ES-I3 (cell line): ENCODE results near the gene PLCZ1.

Experiments used
- H3K36me3 ChIP-seq: 2 replicates; pipeline ENCODE4 v1.6.1; 2013; ENCODE audit warnings: mild to moderate bottlenecking, low read length, control low read depth, moderate library complexity; ENCODE audit not compliant: insufficient read depth
- H3K4me1 ChIP-seq: 2 replicates; pipeline ENCODE4 v1.6.1; 2013; ENCODE audit warnings: mild to moderate bottlenecking, control low read depth, low read length; ENCODE audit not compliant: insufficient read depth
- H3K9ac ChIP-seq: 2 replicates; pipeline ENCODE4 v1.6.1; 2013; ENCODE audit warnings: low read depth, mild to moderate bottlenecking, low read length, moderate library complexity
- H3K9me3 ChIP-seq: 2 replicates; pipeline ENCODE4 v1.6.1; 2013; ENCODE audit warnings: mild to moderate bottlenecking, low read length, moderate library complexity; ENCODE audit not compliant: control insufficient read depth, insufficient read depth

PLCZ1 gene

GRCh38 chr12:18683327-18684013 is 54.3 kb downstream of the PLCZ1 start:
- peaks cover 3% of the 10 kb centered on the region; the same call in 1 of the 2 replicates for H3K4me1 ChIP-seq
- H3K9ac ChIP-seq: no peak overlapping the region
- H3K36me3 ChIP-seq: no peaks in the 10 kb centered on the region
- no peaks in the 10 kb centered on the region for H3K9me3 ChIP-seq

- Histone ChIP-seq H3K36me3 (no peaks in the 10 kb centered on the region), H3K4me1 (peaks cover 3% of the 10 kb centered on the region; the same call in 1 of the 2 replicates), H3K9ac (no peak overlapping the region), H3K9me3 (no peaks in the 10 kb centered on the region)
Measured at GRCh38 chr12:18681818-18682217, 56.0 kb downstream of the PLCZ1 start.

GRCh38 chr12:18676996-18677588 is 60.7 kb downstream of the PLCZ1 start:
- Histone ChIP-seq H3K36me3 (no peaks in the 10 kb centered on the region), H3K9me3 (no peaks in the 10 kb centered on the region), H3K4me1 (no peaks in the 10 kb centered on the region), H3K9ac (no peak overlapping the region)

- Histone ChIP-seq H3K36me3 (no peaks in the 10 kb centered on the region), H3K4me1 (no peaks in the 10 kb centered on the region), H3K9ac (no peak overlapping the region), H3K9me3 (no peaks in the 10 kb centered on the region)
Measured at GRCh38 chr12:18676141-18676540, 61.7 kb downstream of the PLCZ1 start.

GRCh38 chr12:18658829-18659228 is 79.0 kb downstream of the PLCZ1 start:
- Histone ChIP-seq H3K9ac (no peak overlapping the region), H3K36me3 (no peaks in the 10 kb centered on the region), H3K9me3 (no peaks in the 10 kb centered on the region), H3K4me1 (no peaks in the 10 kb centered on the region)

DNA sequence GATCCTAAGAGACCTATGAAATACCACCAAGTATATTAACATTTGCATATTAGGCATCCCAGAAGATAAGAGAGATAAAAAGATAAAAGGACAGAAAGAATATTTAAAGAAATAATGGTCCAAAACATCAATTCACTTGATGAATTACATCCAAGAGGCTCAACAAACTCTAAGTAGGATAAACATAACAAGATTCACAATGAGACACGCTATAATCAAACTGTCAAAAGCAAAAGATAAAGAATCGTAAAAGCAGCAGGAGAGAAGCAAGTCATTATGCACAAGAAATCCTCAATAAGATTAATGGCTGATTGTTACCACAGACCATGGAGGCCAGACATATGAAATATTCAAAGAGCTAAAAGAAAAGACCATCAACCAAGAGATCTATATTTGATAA is 79.6 kb downstream of the PLCZ1 start:
- H3K9me3 ChIP-seq: no peaks in the 10 kb centered on the region
- H3K36me3 ChIP-seq: no peaks in the 10 kb centered on the region

DNA sequence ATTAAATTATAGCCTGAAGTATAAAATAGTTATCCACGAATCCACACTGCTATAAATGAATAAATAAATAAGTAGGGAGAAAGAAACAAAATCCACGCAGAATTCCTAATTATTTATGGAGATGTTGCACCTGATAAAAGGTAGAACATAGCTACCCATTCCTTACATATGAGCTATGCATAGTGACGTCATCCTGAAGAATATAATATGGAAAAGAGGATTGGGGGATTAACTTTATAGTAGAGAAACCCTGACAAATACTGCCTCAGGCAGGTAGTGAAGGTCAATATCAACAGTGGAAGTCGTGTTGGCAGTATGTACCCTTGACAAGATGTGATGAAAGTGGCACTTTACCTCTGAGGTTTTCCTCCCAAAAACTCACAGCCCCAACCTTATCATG is 82.5 kb downstream of the PLCZ1 start:
- H3K4me1 ChIP-seq: no peaks in the 10 kb centered on the region
- no peaks in the 10 kb centered on the region for H3K36me3 ChIP-seq
- H3K9ac ChIP-seq: no peak overlapping the region
- H3K9me3 ChIP-seq: no peaks in the 10 kb centered on the region

More for the DNA sequence above, 79.6 kb downstream of the PLCZ1 start:
- Histone ChIP-seq H3K9ac (no peak overlapping the region), H3K4me1 (no peaks in the 10 kb centered on the region)

DNA sequence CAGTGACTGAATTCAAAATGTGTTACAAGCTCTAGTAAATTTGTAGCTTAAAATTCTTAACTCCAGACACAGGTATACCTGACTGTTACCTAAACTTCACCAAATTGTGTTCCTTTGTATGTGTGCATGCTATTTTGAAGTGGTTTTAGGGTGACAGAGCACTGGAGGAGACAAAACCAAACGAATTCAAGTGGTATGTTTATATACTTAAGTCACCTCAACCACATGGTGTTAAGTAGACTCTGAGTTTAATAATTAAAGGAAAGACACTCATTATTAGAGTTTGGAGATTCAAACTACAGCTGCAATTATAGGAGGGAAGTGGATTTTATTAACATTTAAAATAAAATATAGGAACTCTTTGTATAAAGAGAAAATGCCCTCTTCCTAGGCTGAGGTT is 84.3 kb downstream of the PLCZ1 start:
- H3K36me3 ChIP-seq: no peaks in the 10 kb centered on the region
- H3K9ac ChIP-seq: no peak overlapping the region
- no peaks in the 10 kb centered on the region for H3K4me1 ChIP-seq
- no peaks in the 10 kb centered on the region for H3K9me3 ChIP-seq

GRCh38 chr12:18652596-18652995 is 85.2 kb downstream of the PLCZ1 start:
- Histone ChIP-seq H3K4me1 (no peaks in the 10 kb centered on the region), H3K9me3 (no peaks in the 10 kb centered on the region), H3K9ac (no peak overlapping the region), H3K36me3 (no peaks in the 10 kb centered on the region)

GRCh38 chr12:18651525-18651924 is 86.3 kb downstream of the PLCZ1 start:
- Histone ChIP-seq H3K9me3 (no peaks in the 10 kb centered on the region), H3K9ac (no peak overlapping the region), H3K36me3 (no peaks in the 10 kb centered on the region), H3K4me1 (no peaks in the 10 kb centered on the region)

DNA sequence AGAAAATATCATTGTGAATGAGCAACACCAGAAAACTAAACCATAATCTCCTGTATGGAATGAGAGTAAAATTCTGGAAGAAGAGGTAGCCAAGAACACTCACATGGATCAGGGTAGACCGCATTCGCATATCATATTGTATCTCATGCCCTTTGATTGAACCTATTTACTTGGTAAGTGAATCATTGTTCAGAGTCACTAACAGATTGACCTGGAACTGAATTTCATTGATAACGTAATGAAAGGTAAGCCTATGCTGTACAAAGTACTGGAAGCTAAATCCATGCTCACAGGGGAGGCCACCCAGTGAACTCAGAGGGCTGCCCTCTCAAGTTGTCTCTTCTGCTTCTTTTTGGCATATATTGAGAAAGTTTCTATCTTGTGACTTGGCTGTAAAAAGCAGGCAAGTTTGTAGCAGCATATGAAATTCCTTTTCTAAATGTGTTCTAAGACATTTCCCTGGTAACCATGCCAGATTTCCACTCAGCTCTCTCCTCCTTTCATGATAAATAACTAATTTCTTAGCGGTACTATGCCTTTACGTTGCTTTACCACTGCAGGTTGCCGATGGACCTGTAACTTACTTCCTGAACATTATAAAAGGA is 91.4 kb downstream of the PLCZ1 start:
- Histone ChIP-seq H3K4me1 (no peaks in the 10 kb centered on the region), H3K9ac (no peak overlapping the region), H3K9me3 (no peaks in the 10 kb centered on the region), H3K36me3 (no peaks in the 10 kb centered on the region)

DNA sequence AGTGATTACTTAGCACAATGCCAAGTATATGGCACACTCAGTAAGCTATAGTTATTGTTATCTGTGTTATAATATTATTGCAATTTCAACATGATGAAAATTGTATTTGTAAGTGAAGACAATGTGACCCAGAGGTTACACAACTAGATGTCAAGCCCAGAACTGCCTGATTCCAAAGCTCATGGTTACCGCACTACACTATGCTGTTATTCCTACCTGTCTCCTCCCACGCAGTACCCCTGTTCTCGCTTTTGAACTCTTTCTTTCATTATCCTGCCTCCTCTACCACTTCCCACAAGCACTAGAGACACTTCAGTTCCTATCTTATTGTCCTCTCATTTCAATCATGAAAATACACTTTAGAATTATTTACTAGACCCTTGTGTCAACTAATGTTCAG is 93.2 kb downstream of the PLCZ1 start:
- Histone ChIP-seq H3K9me3 (no peaks in the 10 kb centered on the region), H3K4me1 (no peaks in the 10 kb centered on the region), H3K9ac (no peak overlapping the region), H3K36me3 (no peaks in the 10 kb centered on the region)

DNA sequence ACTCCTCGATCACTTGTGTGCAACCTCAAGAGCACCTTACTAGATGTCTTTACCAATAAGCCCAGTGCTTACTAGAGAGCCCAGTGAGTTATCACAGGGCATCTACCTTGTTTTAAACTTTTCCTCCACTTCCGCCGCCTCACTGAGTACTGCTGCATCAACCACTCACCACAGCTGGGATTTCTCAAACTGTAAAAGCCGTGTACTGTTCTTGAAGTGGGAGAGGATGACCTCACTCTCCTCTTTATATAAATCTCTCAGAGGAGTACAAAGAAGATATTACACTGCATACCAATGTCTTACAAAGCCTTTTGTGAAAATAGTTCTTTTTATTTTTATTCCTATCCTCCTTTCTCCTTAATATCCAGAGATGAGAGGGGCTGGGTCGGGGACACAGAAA is 94.1 kb downstream of the PLCZ1 start:
- Histone ChIP-seq H3K9me3 (no peaks in the 10 kb centered on the region), H3K36me3 (no peaks in the 10 kb centered on the region), H3K4me1 (no peaks in the 10 kb centered on the region), H3K9ac (no peak overlapping the region)

GRCh38 chr12:18640321-18640955 is 97.4 kb downstream of the PLCZ1 start:
- Histone ChIP-seq H3K4me1 (no peaks in the 10 kb centered on the region), H3K9ac (no peak overlapping the region), H3K9me3 (no peaks in the 10 kb centered on the region), H3K36me3 (no peaks in the 10 kb centered on the region)

DNA sequence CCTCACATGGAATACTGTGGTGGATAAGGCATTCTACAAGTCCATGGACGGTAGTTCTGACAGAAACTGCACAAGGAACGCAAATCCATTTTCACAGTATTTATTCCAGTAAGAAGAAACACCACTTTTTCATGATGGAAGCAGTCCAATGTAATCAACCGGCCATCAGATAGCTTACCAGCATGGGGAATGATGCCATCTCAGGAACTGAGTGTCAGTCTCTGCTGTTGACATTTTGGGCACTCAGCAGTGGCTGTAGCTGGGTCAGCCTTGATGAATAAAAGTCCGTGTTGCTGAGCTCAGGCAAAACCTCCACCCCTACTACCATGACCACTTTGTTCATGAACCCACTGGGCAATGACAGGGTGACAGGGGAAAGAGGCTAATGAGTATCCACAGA is 103.4 kb downstream of the PLCZ1 start:
- H3K4me1 ChIP-seq: no peaks in the 10 kb centered on the region
- H3K9ac ChIP-seq: no peak overlapping the region
- no peaks in the 10 kb centered on the region for H3K9me3 ChIP-seq

More for the DNA sequence above, 103.4 kb downstream of the PLCZ1 start:
- no peaks in the 10 kb centered on the region for H3K36me3 ChIP-seq
